ENCODE results near the gene PRAMEF13. TPM values are rescaled to one million over a fixed set of nuclear protein-coding genes. Genes with fewer than 3 reads are reported as not detected.
"Not testable (repeated sequence)": the region's sequence is repeated elsewhere in the genome, so short reads cannot be mapped to it uniquely, and the experiment has no call there.

The PRAMEF13 gene, protein sequence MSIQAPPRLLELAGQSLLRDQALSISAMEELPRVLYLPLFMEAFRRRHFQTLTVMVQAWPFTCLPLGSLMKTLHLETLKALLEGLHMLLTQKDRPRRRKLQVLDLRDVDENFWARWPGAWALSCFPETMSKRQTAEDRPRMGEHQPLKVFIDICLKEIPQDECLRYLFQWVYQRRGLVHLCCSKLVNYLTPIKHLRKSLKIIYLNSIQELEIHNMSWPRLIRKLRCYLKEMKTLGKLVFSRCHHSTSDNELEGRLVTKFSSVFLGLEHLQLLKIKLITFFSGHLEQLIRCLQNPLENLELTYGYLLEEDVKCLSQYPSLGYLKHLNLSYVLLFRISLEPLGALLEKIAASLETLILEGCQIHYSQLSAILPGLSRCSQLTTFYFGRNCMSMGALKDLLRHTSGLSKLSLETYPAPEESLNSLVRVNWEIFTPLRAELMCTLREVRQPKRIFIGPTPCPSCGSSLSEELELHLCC
- not detected for total RNA-seq

DNA sequence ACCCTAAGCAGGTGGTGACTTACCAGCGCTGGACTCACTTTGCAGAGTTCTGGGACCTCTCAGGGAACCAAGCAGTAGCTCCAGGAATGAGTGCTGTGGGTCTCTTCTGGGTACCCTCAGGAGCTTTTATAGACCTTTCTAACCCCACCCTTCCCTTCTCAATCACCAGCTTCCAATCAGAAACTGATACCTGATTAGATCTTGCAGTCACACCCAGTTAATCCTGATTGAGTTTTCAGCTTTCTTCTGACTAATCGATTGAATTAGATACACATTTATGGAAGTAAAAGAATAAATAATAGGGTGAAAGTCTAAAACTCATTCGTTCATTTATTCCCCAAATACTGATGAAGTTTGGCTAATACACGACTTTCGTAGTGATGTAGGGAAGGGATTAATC, at the start of gene PRAMEF13:
PRAMEF13 (minus strand) TSS at position 101 of the 400 bp plus-strand sequence. CDS start 1,820 bp downstream, outside the sequence.
- DNase-seq: not testable (repeated sequence)

DNA sequence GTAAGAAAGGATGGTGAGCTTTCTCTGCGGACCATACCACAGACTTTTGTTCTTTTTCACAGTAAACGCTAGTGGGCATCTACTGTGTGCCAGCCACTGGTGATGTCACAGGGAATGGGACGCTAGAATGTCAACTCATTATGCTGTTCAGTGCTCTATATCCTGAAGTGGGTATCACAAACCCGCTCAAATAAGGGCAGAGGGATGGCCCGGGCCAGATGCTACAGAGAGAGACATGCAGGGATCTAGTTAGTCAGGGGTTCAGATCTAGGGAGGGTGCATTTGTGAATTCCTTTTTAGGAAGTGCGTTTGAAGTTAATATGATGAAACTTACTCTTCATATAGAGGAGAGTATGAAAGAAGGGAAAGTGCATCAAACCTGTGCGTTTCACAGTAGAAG, 45.9 kb upstream of the PRAMEF13 start:
- DNase-seq: not testable (repeated sequence)

DNA sequence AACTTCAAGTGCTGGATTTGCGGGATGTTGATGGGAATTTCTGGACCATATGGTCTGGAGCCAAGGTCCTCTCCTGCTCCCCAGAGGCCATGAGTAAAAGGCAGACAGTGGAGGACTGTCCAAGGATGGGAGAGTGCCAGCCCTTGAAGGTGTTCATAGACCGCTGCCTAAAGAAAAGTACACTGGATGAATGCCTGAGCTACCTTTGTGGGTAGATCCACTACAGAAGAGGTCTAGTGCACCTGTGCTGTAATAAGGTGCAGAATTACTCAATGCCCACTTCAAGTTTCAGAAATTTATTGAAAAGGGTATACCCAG, 45.3 kb upstream of the PRAMEF13 start:
- not testable (repeated sequence) for DNase-seq

DNA sequence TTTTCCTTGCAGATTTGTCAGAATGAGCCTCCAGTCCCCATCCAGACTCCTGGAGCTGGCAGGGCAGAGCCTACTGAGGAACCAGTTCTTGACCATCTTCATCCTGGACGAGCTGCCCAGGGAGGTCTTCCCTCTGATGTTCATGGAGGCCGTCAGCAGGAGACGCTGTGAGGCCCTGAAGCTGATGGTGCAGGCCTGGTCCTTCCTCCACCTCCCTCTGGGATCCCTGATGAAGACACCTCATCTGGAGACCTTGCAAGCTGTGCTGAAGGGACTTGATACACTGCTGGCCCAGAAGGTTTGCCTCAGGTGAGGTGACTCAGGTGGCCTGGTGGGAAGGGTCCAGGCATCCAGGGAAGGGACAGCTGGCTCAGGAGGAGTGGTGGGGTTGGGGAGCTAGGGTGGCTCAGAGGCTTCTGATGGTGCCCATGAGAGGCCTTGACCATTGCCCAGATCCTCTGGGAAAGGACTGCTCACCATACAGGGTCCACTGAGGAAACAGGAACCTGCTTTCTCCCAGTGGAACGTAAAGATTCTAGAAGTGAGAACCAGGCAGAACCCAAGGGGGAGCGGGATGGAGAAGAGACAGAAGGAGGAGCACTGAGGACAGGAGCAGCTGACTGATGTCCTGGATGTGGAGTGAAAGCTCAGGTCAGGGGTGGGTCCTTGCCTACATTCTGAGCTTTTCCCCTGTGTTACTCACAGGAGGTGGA, 44.8 kb upstream of the PRAMEF13 start:
- DNase-seq: not testable (repeated sequence)

DNA sequence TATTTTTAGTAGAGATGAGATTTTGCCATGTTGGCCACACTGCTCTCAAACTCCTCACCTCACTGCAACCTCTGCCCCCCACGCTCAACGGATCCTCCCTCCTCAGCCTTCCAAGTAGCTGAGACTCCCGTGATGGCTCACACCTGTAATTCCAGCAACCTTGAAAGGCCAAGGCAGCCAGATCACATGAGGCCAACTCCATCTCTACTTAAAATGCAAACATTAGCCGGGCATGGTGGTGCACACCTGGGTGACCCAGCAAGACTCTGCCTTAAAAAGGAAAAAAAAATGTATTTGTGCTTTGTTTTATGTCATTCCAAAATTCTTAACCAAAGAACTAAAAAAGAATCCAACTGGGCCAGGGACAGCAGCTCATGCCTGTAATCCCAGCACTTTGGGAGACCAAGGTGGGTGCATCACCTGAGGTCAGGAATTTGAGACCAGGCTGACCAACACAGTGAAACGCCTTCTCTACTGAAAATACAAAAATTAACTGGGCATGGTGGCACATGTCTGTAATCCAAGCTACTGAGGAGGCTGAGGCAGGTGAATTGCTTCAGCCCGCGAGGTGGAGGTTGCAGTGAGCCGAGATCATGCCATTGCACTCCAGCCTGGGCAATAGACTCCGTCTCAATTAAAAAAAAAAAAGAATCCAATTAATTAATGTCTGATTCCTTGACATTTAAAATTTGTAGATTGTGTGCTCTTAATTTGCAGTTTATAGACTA, 42.5 kb upstream of the PRAMEF13 start:
- DNase-seq: not testable (repeated sequence)

DNA sequence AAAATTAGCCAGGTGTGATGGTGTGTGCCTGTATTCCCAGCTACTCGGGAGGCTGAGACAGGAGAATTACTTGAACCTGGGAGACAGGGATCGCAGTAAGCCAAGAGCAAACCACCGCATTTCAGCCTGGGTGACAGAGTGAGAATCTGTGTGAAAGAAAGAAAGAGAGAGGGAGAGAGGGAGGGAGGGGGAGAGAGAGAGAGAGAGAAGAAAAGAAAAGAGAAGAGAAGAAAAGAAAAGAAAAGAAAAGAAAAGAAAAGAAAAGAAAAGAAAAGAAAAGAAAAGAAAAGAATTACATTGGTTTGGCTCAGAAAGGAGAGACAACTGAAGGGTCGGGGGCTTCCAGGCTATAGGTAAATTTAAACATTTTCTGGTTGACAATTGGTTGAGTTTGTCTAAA, 38.4 kb upstream of the PRAMEF13 start:
- not testable (repeated sequence) for DNase-seq

DNA sequence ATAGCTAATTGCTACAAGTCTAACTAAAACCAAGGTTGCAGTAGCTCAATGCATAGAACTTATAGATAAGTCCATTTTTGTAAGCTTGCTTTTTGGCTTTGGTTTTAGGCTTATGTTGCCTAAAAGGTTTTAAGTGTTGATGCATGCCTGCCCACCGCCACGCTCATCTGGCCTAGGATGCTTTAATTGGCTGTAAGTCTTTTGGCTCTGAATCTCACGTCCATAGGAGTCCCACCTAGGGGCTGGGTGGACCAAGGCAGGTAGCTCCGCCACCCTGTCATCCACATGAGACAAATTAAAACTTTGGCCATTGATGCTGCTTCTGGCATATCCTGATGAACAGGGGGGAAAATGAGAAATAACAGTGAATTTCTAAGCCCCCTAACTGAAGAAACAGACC, 36.4 kb upstream of the PRAMEF13 start:
- not testable (repeated sequence) for DNase-seq

DNA sequence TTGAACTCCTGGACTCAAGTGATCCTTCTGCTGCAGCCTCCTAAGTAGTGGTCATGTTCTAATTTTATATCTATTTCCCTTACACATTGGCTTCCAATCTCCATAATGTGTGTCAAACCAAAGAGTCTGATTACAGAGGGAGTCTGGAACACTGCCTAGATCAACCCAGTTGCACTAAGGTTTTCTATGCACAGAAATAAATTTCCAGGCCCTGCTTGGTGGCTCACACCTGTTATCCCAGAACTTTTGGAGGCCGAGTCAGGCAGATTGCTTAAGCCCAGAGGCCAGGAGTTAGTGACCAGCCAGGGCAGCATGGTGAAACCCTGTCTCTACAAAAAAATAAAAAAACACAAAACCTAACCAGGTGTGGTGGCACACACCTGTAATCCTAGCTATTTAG, 32.8 kb upstream of the PRAMEF13 start:
- not testable (repeated sequence) for DNase-seq

DNA sequence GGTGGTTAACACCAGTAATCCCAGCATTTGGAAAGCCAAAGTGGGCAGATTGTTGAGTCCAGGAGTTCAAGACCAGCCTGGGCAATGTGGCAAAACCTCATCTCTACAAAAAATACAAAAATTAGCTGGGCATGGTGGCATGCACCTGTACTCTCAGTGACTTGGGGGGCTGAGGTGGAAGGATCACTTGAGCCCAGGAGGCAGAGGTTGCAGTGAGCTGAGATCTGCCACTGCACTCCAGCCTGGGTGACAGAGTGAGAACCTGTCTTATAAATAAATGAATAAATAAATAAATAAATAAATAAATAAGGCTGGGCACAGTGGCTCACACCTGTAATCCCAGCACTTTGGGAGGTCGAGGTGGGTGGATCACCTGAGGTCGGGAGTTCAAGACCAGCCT, 30.8 kb upstream of the PRAMEF13 start:
- DNase-seq: not testable (repeated sequence)

DNA sequence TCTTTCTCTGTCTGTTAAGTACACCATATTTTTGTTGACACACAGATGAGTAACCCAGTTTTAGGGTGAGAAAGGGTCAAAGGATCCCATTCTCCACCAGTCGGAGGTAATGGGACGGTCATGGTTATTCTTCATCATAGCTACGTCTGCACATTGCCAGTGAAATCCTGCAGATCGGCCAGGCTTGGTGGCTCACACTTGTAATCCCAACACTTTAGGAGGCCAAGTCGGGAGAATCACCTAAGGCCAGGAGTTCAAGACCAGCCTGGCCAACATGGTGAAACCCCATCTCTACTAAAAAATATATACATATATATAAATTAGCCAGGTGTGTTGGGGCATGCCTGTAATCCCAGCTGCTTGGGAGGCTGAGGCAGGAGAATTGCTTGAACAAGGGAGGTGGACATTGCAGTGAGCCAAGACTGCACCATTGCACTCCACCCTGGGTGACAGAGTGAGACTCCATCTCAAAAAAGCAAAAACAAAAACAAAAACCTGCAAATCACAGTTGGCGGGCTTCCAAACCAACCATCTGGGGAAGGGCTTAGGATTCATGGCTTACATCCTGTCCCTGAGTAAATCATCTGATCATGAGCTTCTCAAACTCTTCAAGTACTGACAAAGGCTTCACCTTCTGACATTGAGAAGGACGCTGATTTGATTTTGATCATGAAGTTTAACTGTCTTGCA, 30.0 kb upstream of the PRAMEF13 start:
- DNase-seq: not testable (repeated sequence)

DNA sequence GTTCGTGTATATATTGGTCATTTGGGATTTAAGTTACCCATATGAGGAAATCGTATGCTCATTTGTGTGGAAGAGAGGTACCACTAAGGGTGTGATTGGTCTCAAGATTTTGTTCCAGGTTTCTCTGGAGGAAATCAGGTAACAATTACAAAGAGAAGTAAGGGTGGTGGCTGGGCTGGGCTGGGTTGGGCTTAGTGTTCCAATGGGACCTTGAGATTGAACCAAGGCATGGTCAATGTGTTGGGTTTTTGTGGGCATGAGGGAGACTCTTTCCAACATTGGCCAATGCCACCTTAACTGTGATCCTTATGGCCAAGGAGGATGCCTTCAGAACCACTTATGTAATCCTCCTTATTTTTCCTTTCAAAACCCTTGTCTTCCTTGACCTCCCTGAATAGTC, 29.4 kb upstream of the PRAMEF13 start:
- not testable (repeated sequence) for DNase-seq

DNA sequence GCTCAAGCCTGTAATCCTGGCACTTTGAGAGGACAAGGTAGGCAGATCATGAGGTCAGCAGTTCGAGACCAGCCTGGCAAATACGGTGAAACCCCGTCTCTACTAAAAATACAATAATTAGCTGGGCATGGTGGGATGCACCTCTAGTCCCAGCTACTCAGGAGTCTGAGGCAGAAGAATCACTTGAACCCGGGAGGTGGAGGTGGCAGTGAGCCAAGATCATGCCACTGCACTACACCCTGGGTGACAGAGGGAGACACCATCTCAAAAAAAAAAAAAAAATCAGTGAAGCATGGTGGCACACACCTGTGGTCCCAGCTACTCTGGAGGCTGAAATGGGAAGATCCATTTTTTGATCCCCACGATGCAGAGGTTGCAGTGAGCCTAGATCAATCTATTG, 28.9 kb upstream of the PRAMEF13 start:
- DNase-seq: not testable (repeated sequence)

DNA sequence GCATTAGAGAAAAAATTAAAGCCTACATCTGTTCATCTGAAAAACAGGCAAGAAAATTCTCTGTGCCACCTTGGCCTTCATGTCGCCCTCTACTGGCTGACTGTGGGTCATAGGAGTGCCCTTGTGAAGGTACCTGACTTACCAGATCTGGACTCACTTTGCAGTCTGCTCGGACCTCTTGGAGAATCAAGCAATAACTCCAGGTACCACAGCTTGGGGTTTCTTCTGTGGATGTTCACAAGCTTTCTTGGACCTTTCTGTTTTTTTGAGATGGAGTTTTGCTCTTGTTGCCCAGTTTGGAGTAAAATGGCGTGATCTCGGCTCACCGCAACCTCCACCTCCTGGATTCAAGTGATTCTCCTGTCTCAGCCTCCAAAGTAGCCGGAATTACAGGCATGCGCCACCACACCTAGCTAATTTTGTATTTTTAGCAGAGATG, 27.2 kb upstream of the PRAMEF13 start:
- no peak for DNase-seq

DNA sequence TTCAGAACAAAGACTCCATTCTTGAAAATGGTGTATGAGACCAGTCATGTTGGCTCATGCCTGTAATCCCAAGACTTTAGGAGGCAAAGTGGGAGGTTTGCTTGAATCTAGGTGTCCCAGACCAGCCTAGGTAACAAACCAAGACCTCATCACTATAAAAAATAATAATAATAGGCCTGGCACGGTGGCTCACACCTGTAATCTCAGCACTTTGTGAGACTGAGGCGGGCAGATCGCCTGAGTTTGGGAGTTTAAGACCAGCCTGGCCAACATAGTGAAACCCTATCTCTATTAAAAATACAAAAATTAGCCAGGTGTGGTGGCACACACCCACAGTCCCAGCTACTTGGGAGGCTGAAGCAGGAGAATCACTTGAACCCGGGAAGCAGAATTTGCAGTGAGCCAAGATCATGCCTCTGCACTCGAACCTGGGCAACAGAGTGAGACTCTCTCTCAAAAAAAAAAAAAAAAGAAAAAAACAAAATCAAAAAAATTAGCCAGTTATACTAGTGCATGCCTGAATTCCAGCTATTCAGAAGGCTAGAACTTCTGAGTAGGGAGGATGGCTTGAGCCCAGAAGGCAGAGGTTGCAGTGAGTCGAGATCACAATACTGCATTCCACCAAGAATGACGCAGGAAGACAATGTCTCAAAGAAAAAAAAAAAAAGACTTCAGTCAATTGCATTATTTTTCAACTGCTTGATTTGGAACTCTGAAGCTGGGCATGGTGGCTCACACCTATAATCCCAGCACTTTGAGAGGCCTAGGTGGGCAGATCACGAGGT, 26.3 kb upstream of the PRAMEF13 start:
- DNase-seq: not testable (repeated sequence)

DNA sequence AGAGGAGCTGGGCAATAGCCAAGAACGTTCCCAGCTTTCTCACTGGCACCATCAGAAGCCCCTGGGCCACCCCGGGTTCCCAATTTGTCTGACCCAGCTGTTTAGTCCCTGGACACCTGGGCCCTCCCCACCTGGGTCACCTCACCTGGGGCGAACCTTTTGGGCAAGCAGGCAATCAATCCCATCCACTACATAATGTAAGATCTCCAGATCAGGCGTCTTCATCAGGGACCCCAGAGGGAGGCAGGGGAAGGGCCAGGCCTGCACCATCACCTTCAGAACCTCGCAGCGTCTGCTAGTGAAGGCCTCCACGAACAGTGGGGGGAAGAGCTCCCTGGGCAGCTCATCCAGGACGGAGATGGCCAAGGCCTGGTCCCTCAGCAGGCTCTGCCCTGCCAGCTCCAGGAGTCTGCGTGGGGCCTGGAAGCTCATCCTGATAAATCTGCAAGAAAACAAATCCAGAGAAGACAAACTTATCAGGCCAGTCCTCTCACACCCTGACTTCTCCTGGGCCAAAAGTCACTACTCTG, 24.5 kb upstream of the PRAMEF13 start, which contains the start of gene PRAMEF18:
PRAMEF18 (minus strand) TSS at position 480 of the 530 bp plus-strand sequence; CDS start at position 432, 48 bp downstream.
- DNase-seq: not testable (repeated sequence)

DNA sequence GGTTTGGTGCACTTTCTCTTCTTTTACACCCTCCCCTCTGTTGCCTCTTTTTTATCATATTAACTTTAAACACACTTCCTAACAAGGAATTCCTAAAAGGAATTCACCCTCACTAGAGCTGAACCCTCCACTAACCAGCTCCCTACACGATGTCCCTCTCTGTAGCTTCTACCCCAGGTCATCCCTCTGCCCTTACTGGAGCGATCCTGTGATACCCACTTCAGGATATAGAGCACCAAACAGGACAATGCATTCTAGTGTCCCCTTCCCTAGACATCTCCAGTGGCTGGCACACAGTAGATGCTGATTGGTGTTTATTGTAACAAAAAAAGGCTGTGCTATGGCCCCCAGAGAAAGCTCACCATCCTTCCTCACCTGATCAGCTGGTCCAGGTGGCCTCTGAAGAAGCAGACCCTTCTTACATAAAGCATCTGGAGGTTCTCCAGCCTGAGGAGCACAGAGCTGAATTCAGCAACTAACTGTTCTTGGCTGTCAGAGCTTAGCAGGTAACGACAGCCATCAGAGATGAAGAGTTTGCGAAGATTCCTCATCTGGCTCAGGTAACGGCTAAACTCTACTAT, 23.4 kb upstream of the PRAMEF13 start:
- DNase-seq: no peak

DNA sequence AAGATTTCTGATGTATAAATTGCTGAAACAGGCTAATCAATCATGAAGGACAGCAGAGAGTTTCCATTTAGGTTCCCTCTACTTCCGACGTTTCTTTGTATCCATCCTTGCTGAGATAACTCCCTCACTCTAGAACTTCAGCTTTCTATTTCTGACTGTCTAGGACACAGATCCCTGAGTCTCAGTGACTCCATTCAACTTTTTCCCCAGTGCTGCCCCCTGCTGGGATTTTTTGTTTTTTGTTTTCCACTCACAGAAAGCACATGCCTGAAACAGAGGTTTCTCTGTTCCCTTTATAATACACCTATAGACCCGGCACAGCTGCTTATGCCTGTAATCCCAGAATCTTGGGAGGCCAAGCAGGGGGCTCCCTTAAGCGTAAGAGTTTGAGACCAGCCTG, 21.6 kb upstream of the PRAMEF13 start:
- DNase-seq: not testable (repeated sequence)

DNA sequence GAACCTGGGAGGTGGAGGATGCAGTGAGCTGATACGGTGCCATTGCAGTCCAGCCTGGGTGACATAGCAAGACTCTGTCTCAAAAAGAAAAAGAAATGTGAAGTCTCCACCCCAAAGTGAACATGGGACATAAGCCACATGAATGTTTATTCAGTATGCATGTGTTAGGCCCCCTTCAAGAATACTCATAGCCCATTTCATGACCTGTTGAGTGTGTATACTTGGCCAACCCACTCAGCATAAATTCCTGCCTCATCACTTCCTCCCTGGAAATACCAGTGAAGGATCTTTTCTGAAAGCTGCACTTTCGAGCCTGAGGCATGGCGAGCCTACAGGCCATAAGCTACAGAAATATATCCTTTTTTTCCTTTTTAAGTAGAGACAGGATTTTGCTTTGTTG, 18.0 kb upstream of the PRAMEF13 start:
- DNase-seq: not testable (repeated sequence)

DNA sequence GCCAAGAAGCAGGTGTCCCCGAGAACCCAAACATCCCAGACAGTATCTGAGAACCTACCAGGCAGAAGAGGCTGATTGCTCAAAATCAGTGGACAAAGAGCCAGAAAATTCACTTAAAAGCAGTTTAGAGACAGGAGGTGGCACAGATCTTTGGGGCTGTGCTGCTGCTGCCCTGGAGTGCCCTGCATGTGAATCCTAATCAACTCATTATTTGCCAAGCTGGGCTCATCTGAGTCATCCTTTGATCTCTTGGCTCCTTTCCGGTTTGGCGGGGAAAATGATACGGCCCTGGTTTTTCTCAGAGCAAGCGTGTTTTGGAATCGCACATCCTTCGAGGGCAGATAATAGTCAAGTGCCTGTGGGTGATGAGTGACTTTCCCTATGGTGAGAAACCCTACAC, 15.4 kb upstream of the PRAMEF13 start:
- not testable (repeated sequence) for DNase-seq

DNA sequence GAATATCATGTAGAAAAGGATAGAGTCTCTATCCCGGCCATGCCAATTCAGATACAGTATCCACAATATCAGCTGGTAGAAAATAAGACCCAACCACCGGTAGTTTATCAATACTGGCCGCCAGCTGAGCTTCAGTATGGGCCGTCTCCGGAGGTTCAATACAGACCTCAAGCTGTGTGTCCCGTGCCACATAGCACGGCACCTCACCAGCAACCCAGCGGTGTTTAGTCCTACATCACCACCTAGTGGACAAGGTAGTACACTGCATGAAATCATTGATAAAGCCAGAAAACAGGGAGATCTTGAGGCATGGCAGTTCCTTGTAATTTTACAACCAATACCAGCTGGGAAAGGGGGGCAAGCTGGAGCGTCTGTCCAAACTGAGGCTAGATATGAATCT, 7.5 kb upstream of the PRAMEF13 start:
- DNase-seq: not testable (repeated sequence)

DNA sequence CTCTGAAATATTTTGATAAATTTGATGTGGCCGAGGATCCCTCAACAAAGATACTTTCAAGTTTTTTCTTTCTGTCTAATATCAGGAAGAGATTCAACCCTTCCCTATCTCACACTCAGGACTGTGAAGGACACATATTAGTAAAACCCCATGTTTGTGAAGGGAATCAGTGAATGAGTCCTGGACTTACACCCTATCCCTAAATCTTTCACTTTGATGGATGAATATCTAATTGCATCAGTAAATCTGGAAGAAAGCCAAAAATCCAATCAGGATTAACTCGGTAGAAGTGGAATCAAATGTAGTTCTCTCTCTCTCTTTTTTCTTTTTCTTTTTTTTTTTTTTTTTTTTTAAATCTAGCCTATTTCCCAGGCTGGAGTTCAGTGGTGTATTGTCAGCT, 29.7 kb downstream of the PRAMEF13 start, which contains the start of gene PRAMEF9:
PRAMEF9 (plus strand) TSS at position 301 of the 400 bp plus-strand sequence. CDS start 3,433 bp downstream, outside the sequence.
- not testable (repeated sequence) for DNase-seq

All from effector CD4-positive, alpha-beta T cell (primary cell).